GM06990 (cell line): ENCODE results near the gene RAB8B.

Experiments
- DNase-seq: peaks from one replicate; pipeline ENCODE4 v3.0.0-alpha.2; 2011; ENCODE audit not compliant: insufficient read length; ENCODE audit errors: extremely low read depth
- H3K27me3 ChIP-seq: replicated peaks from 2 replicates; pipeline ENCODE4 v1.6.0; 2011; ENCODE audit warnings: low read length; ENCODE audit not compliant: control insufficient read depth, insufficient read depth
- H3K36me3 ChIP-seq: 2 replicates; pipeline ENCODE4 v1.5.1; 2011; ENCODE audit warnings: low read length; ENCODE audit not compliant: control insufficient read depth, insufficient read depth
- H3K4me3 ChIP-seq: replicated peaks from 2 replicates; pipeline ENCODE4 v1.5.1; 2011; ENCODE audit warnings: low read depth, mild to moderate bottlenecking, control low read depth, low read length
- TF ChIP-seq, protein P1 (sequence below): IDR thresholded peaks from 2 replicates; pipeline ENCODE4 v1.5.1; 2011; ENCODE audit warnings: low read length, control low read depth, mild to moderate bottlenecking, inconsistent platforms; ENCODE audit not compliant: insufficient read depth, poor library complexity, severe bottlenecking

The RAB8B gene

DNA sequence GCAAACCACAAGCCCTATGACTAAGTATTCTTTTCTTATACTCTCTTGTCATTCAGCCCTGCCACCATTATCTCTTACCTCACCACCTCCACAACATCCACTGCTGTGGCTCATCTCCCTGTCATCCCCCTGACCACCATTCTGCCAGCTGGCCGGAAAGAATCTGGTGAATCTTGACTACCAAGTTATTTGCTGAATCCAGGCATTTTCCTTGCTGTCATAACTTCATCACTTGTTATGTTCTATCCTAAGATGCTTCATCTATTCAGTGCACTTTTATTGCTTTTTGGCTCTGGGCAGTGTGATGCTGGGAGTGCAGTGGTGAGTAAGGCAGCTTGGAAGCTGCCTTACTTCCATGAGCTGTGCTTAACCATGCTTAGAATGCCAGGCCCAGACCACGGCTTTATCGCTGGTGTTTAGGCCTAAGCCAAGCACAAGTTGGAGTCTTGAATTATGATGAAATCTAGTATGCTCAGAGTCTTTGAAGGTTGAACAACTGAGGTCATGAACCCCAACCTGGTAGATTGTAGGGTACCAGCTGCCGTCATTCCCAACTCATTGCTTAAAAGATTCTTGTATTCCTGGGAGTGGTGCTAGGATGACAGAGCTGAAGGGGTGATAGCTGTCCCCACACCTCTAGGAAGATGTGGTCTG is 61.0 kb downstream of the RAB8B start:
- no peaks in the 10 kb centered on the region for H3K27me3 ChIP-seq
- TF ChIP-seq, protein P1, sequence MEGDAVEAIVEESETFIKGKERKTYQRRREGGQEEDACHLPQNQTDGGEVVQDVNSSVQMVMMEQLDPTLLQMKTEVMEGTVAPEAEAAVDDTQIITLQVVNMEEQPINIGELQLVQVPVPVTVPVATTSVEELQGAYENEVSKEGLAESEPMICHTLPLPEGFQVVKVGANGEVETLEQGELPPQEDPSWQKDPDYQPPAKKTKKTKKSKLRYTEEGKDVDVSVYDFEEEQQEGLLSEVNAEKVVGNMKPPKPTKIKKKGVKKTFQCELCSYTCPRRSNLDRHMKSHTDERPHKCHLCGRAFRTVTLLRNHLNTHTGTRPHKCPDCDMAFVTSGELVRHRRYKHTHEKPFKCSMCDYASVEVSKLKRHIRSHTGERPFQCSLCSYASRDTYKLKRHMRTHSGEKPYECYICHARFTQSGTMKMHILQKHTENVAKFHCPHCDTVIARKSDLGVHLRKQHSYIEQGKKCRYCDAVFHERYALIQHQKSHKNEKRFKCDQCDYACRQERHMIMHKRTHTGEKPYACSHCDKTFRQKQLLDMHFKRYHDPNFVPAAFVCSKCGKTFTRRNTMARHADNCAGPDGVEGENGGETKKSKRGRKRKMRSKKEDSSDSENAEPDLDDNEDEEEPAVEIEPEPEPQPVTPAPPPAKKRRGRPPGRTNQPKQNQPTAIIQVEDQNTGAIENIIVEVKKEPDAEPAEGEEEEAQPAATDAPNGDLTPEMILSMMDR = no peak
- no peak for DNase-seq
- H3K4me3 ChIP-seq = no peak overlapping the region
- H3K36me3 ChIP-seq = peaks cover 11% of the 10 kb centered on the region

DNA sequence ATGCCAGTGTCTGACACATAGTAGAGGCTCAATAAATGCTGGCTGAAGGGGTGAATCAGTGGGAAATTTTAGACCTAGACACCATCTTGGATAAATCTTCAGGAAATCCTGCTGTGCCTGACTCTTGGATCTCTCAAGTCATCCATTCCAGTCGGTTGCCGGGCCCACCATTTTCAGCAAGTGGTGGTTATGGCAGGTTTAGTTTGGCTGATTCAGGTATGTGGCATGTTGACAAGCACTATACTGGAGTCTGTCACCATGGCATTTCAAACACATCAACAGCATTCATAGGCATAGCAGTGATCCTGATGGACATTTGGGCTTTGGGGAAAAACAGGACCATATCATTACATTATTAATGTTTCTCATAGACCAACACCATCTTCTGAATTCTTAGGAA is 62.3 kb downstream of the RAB8B start:
- peaks cover 9% of the 10 kb centered on the region for H3K36me3 ChIP-seq
- TF ChIP-seq, protein P1 = no peak
- no peak for DNase-seq
- H3K4me3 ChIP-seq = no peak overlapping the region
- no peaks in the 10 kb centered on the region for H3K27me3 ChIP-seq

DNA sequence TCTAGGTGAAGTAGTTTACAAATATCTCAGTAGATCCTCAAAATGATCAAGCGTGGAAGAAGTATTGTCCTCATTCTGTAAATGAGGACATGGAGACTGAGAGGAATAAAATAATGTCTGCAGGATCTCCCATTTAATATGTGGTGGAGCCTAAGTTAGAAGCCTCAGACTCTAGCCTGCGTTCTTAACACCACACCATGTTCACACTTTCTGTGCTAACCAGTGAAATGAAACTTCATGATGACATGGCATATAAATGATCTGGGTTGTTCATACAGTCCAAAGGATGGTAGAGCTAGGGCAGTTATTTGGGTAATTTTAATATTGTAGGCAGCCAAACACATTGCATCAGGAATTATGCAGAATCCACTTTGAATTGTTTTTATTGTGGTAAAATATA is 62.9 kb downstream of the RAB8B start:
- H3K27me3 ChIP-seq = no peaks in the 10 kb centered on the region
- no peak for DNase-seq
- TF ChIP-seq, protein P1 = no peak
- H3K4me3 ChIP-seq = no peak overlapping the region
- peaks cover 11% of the 10 kb centered on the region for H3K36me3 ChIP-seq

DNA sequence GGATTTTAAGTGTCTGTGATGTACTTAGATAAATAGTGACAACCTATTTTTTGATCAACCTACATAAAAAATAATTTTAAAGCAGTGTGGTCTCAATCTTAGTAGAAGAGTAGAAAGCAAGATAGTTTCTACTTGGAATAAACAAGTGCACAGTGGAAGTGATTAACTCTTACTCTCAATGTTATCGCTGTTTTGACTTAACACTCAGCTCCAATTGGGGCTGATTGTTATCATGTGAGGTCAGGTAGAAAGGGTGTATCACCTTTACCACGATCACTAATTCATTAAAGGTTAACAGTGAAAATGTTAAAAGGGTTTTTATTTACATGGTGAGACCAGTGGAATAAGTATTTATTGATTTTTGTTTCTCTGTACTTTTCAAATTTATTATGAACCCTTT is 65.6 kb downstream of the RAB8B start:
- Histone ChIP-seq H3K27me3 (no peaks in the 10 kb centered on the region), H3K4me3 (no peak overlapping the region), H3K36me3 (peaks cover 10% of the 10 kb centered on the region)
- no peak for DNase-seq
- TF ChIP-seq, protein P1 = no peak

DNA sequence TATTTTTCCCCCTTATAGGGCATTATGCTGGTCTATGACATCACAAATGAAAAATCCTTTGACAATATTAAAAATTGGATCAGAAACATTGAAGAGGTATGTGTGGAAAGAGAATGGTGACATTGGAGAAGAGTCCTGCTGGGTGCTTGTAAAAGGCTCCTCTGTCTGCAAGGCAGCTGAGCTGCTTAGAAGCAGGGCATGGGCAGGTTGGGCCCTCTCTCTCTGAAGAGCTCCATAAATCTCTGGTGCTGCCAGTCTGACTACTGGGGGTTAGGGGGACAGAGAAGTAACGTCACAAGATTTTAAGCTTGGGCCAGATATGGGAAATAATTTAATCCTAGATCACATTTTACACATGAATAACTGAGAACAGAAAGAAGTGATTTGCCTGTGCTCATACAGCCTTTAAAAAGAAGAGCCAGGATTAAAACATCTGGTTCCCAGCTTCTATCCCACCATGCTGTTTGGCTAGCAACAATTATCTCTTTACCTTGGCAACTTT is 66.1 kb downstream of the RAB8B start:
- no peak for DNase-seq
- no peak overlapping the region for H3K4me3 ChIP-seq
- no peaks in the 10 kb centered on the region for H3K27me3 ChIP-seq
- TF ChIP-seq, protein P1 = no peak
- H3K36me3 ChIP-seq = peaks cover 10% of the 10 kb centered on the region
